Fibroblast of lung (primary cell): Measurements from ENCODE around the gene KMT2D. TPM values are rescaled to one million over a fixed set of nuclear protein-coding genes. Genes with fewer than 3 reads are reported as not detected.

Experiments
- DNase-seq, 2 donors: peaks; one replicate each; pipeline versions ENCODE4 v3.0.0 to v3.0.0-alpha.2; 2010; ENCODE audit warnings: low read depth in 2 of 2
- H2AFZ ChIP-seq: 2 replicates; pipeline ENCODE4 v1.5.1; 2012; ENCODE audit warnings: low read length, control low read depth, inconsistent platforms
- H3K27ac ChIP-seq: 2 replicates; pipeline ENCODE4 v1.5.1; 2011; ENCODE audit warnings: low read length, control low read depth; ENCODE audit not compliant: insufficient read depth
- H3K27me3 ChIP-seq: 2 replicates; pipeline ENCODE4 v1.5.1; 2011; ENCODE audit warnings: mild to moderate bottlenecking, low read length; ENCODE audit not compliant: control insufficient read depth, insufficient read depth
- H3K36me3 ChIP-seq: 2 replicates; pipeline ENCODE4 v1.5.1; 2011; ENCODE audit warnings: low read length; ENCODE audit not compliant: control insufficient read depth, insufficient read depth
- H3K4me1 ChIP-seq: 2 replicates; pipeline ENCODE4 v1.5.1; 2011; ENCODE audit warnings: low read length; ENCODE audit not compliant: control insufficient read depth, insufficient read depth; ENCODE audit errors: extremely low read depth
- H3K4me2 ChIP-seq: 2 replicates; pipeline ENCODE4 v1.5.1; 2011; ENCODE audit warnings: low read length, control low read depth; ENCODE audit not compliant: insufficient read depth; ENCODE audit errors: extremely low read depth
- H3K4me3 ChIP-seq, 4 experiments: fragments of 200-600 bp in 1 of 4; sonication (generic) in 1 of 4; replicated peaks in 1 of 4; 2 replicates each; pipeline ENCODE4 v1.5.1; 2011 to 2016; ENCODE audit warnings: low read length in 4 of 4, low read depth in 3 of 4, mild to moderate bottlenecking in 3 of 4, control low read depth in 2 of 4, inconsistent platforms in 1 of 4, mixed read lengths in 1 of 4; ENCODE audit not compliant: insufficient read depth in 1 of 4; ENCODE audit errors: control extremely low read depth in 1 of 4
- H3K79me2 ChIP-seq: 2 replicates; pipeline ENCODE4 v1.5.1; 2012; ENCODE audit warnings: mild to moderate bottlenecking, low read length, inconsistent platforms; ENCODE audit not compliant: control insufficient read depth, insufficient read depth
- H3K9ac ChIP-seq: 2 replicates; pipeline ENCODE4 v1.5.1; 2011; ENCODE audit warnings: mild to moderate bottlenecking, low read length, control low read depth; ENCODE audit not compliant: insufficient read depth
- H3K9me3 ChIP-seq: 2 replicates; pipeline ENCODE4 v1.5.1; 2012; ENCODE audit warnings: low read depth, low read length; ENCODE audit not compliant: control insufficient read depth, insufficient read depth
- H4K20me1 ChIP-seq: 2 replicates; pipeline ENCODE4 v1.5.1; 2011; ENCODE audit warnings: low read length; ENCODE audit not compliant: control insufficient read depth, insufficient read depth; ENCODE audit errors: extremely low read depth
- EZH2 ChIP-seq: IDR thresholded peaks from 2 replicates; pipeline ENCODE4 v1.5.1; 2012; ENCODE audit warnings: low read length, control low read depth, mild to moderate bottlenecking; ENCODE audit errors: missing control alignments
- polyA plus RNA-seq, 2 donors: library from polyadenylated mRNA; depleted of rRNA in 1 of 2; stranded (reverse) in 1 of 2; unstranded in 1 of 2; fragments of >200 nt; gene quantifications; 2 replicates each; pipeline ENCODE4 v1.2.1, GENCODE V29; 2011 to 2012; ENCODE audit warnings: missing spikeins in 1 of 2
- total RNA-seq: library from RNA; depleted of rRNA; stranded (reverse); fragments of >200 nt; gene quantifications from 2 replicates; pipeline ENCODE4 v1.2.1, GENCODE V29; 2014
- TF ChIP-seq, protein P1 (sequence below), 2 donors: IDR thresholded peaks in 1 of 2; conservative IDR thresholded peaks in 1 of 2; 1 replicate in 1 of 2; 2 replicates in 1 of 2; pipeline ENCODE4 v1.5.1; 2011 to 2012; ENCODE audit warnings: low read length in 2 of 2, control low read depth in 1 of 2, inconsistent platforms in 1 of 2, low read depth in 1 of 2, mild to moderate bottlenecking in 1 of 2

Gene KMT2D
- total and polyA plus RNA-seq, 2 donors (not counting 1 experiment from before 2014, with no cell fraction given), result 7.3 to 33.0 TPM

DNA sequence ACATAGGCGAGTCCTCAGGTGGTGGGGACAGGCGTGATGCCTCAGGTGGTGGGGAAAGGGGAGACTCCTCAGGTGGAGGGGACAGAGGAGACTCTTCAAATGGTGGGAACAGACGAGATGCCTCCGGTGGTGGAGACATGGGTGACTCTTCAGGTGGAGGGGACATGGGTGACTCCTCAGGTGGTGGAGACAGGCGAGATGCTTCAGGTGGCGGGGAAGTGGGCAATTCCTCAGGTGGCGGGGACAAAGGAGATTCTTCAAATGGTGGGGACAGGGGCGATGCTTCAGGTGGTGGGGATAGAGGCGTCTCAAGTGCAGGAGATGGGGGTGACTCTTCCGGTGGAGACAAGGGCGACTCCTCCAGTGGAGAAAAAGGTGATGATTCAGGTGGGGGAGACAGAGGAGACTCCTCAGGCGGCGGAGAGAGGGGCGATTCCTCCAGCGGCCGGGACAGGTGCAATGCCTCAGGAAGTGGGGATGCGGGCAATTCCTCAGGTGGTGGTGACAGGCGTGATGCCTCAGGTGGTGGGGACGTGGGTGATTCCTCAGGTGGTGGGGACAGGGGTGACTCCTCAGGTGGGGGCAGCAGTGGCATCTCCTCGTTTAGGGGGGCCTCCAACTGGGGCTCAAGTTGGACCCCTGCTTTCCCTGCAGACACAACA is 8.7 kb downstream of the KMT2D start:
- Histone ChIP-seq H3K79me2 (peaks cover 40% of the 10 kb centered on the region), H4K20me1 (peaks cover 6% of the 10 kb centered on the region), H3K36me3 (peaks cover 52% of the 10 kb centered on the region), H2AFZ (no peak overlapping the region), H3K4me1 (peaks cover 5% of the 10 kb centered on the region), H3K4me2 (no peak overlapping the region), H3K9me3 (no peaks in the 10 kb centered on the region), H3K9ac (no peak overlapping the region), H3K4me3 (no peak overlapping the region), H3K27me3 (no peaks in the 10 kb centered on the region), H3K27ac (no peak overlapping the region)
- no peak for TF ChIP-seq EZH2
- TF ChIP-seq, protein P1, sequence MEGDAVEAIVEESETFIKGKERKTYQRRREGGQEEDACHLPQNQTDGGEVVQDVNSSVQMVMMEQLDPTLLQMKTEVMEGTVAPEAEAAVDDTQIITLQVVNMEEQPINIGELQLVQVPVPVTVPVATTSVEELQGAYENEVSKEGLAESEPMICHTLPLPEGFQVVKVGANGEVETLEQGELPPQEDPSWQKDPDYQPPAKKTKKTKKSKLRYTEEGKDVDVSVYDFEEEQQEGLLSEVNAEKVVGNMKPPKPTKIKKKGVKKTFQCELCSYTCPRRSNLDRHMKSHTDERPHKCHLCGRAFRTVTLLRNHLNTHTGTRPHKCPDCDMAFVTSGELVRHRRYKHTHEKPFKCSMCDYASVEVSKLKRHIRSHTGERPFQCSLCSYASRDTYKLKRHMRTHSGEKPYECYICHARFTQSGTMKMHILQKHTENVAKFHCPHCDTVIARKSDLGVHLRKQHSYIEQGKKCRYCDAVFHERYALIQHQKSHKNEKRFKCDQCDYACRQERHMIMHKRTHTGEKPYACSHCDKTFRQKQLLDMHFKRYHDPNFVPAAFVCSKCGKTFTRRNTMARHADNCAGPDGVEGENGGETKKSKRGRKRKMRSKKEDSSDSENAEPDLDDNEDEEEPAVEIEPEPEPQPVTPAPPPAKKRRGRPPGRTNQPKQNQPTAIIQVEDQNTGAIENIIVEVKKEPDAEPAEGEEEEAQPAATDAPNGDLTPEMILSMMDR (conservative IDR thresholded peaks at IDR 0.05 in 1 of 2, IDR thresholded peaks at IDR 0.05 in 1 of 2; ENCODE audit: low read depth in 1 of 2, low read length in 2 of 2), result no peak
- no peak for DNase-seq

- Histone ChIP-seq H3K4me3 (no peak overlapping the region), H4K20me1 (peaks cover 6% of the 10 kb centered on the region), H3K9me3 (no peaks in the 10 kb centered on the region), H2AFZ (no peak overlapping the region), H3K79me2 (peaks cover 34% of the 10 kb centered on the region), H3K36me3 (peaks cover 54% of the 10 kb centered on the region), H3K4me1 (peaks cover 5% of the 10 kb centered on the region), H3K9ac (no peak overlapping the region), H3K27ac (no peak overlapping the region), H3K27me3 (no peaks in the 10 kb centered on the region), H3K4me2 (no peak overlapping the region)
- DNase-seq, result no peak
- TF ChIP-seq, protein P1 (conservative IDR thresholded peaks at IDR 0.05 in 1 of 2, IDR thresholded peaks at IDR 0.05 in 1 of 2; ENCODE audit: low read depth in 1 of 2, low read length in 2 of 2), result no peak
- TF ChIP-seq EZH2, result no peak
Measured at GRCh38 chr12:49051373-49051764, 9.2 kb downstream of the KMT2D start.

DNA sequence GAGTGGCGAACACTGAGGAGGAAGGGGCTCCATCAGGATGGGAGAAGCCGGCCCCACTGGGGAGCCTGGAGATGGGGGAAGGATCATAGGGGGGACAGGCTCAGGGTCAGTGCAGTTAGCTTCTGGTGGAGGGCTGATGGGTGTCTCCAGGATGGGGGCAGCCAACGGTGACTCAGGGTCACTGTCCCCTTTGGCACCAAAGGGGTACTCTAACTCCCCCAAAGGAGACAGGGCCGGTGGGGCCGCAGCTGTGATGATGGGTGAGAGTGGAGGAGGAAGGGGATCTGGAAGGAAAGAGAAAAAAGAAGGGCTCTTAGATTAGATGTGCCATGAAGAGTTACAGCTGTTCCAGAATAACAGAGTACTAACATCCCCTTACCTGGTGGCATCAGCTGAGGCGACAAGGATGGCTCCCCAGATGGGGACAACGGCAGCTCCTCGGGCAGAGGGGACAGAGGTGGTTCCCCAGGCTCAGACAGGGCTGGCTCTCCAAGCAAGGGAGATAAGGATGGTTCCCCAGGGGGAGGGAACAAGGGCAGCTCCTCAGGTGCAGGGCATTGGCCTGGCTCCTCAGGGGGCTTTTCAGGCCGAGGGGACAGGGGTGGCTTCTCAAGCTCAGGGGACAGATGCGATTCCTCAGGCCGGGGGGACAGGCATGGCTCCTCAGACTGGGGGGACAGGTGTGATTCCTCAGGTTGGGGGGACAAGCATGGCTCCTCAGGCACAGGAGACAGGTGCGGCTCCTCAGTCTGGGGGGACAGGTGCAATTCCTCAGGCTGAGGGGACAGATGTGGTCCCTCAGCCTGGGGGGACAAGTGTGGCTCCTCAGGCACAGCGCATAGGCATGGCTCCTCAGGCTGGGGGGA is 9.9 kb downstream of the KMT2D start:
- Histone ChIP-seq H3K4me1 (peaks cover 5% of the 10 kb centered on the region), H3K9ac (no peak overlapping the region), H3K4me2 (no peak overlapping the region), H4K20me1 (peaks cover 6% of the 10 kb centered on the region), H3K36me3 (peaks cover 60% of the 10 kb centered on the region), H2AFZ (no peak overlapping the region), H3K27ac (no peak overlapping the region), H3K27me3 (no peaks in the 10 kb centered on the region), H3K4me3 (no peak overlapping the region), H3K9me3 (no peaks in the 10 kb centered on the region), H3K79me2 (peaks cover 28% of the 10 kb centered on the region)
- DNase-seq, result no peak
- TF ChIP-seq, protein P1 (conservative IDR thresholded peaks at IDR 0.05 in 1 of 2, IDR thresholded peaks at IDR 0.05 in 1 of 2; ENCODE audit: low read depth in 1 of 2, low read length in 2 of 2), result no peak
- no peak for TF ChIP-seq EZH2
